Measurements from ENCODE around the gene TMEM256.

The TMEM256 gene

GRCh38 chr17:7429722-7430121, 25.8 kb upstream of the TMEM256 start:
- DNase-seq (ENCODE audit: low read depth), result no peak

GRCh38 chr17:7428557-7428956, 24.7 kb upstream of the TMEM256 start, which contains the start of gene SPEM3:
TSS of gene SPEM3 (plus strand) at chr17:7428857. CDS start at chr17:7428903, 46 bp downstream.
- DNase-seq (ENCODE audit: low read depth), result no peak

GRCh38 chr17:7427549-7427948, 23.7 kb upstream of the TMEM256 start:
- no peak for DNase-seq (ENCODE audit: low read depth)

GRCh38 chr17:7426896-7427489, 23.1 kb upstream of the TMEM256 start:
- DNase-seq (ENCODE audit: low read depth), result no peak

- no peak for DNase-seq (ENCODE audit: low read depth)
Observed at GRCh38 chr17:7426203-7426863, 22.4 kb upstream of the TMEM256 start.

GRCh38 chr17:7425756-7426155, 21.9 kb upstream of the TMEM256 start:
- no peak for DNase-seq (ENCODE audit: low read depth)

GRCh38 chr17:7425316-7425715, 21.4 kb upstream of the TMEM256 start, which contains the start of gene SPEM2:
TSS of gene SPEM2 (plus strand) at chr17:7425616. CDS start at chr17:7425689, 73 bp downstream.
- DNase-seq (ENCODE audit: low read depth), result no peak

GRCh38 chr17:7423679-7424078, 19.8 kb upstream of the TMEM256 start:
- no peak for DNase-seq (ENCODE audit: low read depth)

- DNase-seq (ENCODE audit: low read depth), result no peak
Observed at GRCh38 chr17:7421186-7421585, 17.3 kb upstream of the TMEM256 start.

- no peak for DNase-seq (ENCODE audit: low read depth)
Observed at GRCh38 chr17:7419819-7420610, 16.1 kb upstream of the TMEM256 start, which contains the start of gene SPEM1. TSS of gene SPEM1 (plus strand) at chr17:7420324. CDS start at chr17:7420385, 61 bp downstream.

- DNase-seq (ENCODE audit: low read depth), result no peak
Observed at GRCh38 chr17:7418472-7419152, 14.7 kb upstream of the TMEM256 start.

- no peak for DNase-seq (ENCODE audit: low read depth)
Observed at GRCh38 chr17:7417056-7417655, 13.3 kb upstream of the TMEM256 start.

GRCh38 chr17:7416323-7416722, 12.4 kb upstream of the TMEM256 start:
- no peak for DNase-seq (ENCODE audit: low read depth)

GRCh38 chr17:7415784-7416183, 11.9 kb upstream of the TMEM256 start:
- DNase-seq (ENCODE audit: low read depth), result no peak

GRCh38 chr17:7414837-7415236, 10.9 kb upstream of the TMEM256 start:
- DNase-seq (ENCODE audit: low read depth), result no peak

GRCh38 chr17:7413346-7413985, 9.6 kb upstream of the TMEM256 start:
- peak; percentile 40 for DNase-seq (ENCODE audit: low read depth)

GRCh38 chr17:7411427-7411750, 7.5 kb upstream of the TMEM256 start:
- DNase-seq (ENCODE audit: low read depth), result no peak

GRCh38 chr17:7410634-7411426, 6.9 kb upstream of the TMEM256 start:
- no peak for DNase-seq (ENCODE audit: low read depth)

- no peak for DNase-seq (ENCODE audit: low read depth)
Observed at GRCh38 chr17:7409716-7410115, 5.8 kb upstream of the TMEM256 start.

GRCh38 chr17:7408863-7409262, 5.0 kb upstream of the TMEM256 start:
- DNase-seq (ENCODE audit: low read depth), result no peak

GRCh38 chr17:7408252-7408727, 4.4 kb upstream of the TMEM256 start:
- DNase-seq (ENCODE audit: low read depth), result no peak

Measured in amniotic epithelial cell (primary cell).